Skin of body (tissue), 2 donors: ENCODE measurements around the gene TSSC4. TPM values are rescaled to one million over a fixed set of nuclear protein-coding genes. Genes with fewer than 3 reads are reported as not detected.

Experiments
- DNase-seq: peaks from one replicate; lab custom pipeline; 2025; lab: John Stamatoyannopoulos, UW
- total RNA-seq: library from RNA; depleted of rRNA; stranded (reverse); fragments of >200 nt; gene quantifications from one replicate; pipeline ENCODE4 v1.2.3, GENCODE V29; 2014

The TSSC4 gene
- total RNA-seq, 1 donor from 2014 or later = 18.1 TPM

DNA sequence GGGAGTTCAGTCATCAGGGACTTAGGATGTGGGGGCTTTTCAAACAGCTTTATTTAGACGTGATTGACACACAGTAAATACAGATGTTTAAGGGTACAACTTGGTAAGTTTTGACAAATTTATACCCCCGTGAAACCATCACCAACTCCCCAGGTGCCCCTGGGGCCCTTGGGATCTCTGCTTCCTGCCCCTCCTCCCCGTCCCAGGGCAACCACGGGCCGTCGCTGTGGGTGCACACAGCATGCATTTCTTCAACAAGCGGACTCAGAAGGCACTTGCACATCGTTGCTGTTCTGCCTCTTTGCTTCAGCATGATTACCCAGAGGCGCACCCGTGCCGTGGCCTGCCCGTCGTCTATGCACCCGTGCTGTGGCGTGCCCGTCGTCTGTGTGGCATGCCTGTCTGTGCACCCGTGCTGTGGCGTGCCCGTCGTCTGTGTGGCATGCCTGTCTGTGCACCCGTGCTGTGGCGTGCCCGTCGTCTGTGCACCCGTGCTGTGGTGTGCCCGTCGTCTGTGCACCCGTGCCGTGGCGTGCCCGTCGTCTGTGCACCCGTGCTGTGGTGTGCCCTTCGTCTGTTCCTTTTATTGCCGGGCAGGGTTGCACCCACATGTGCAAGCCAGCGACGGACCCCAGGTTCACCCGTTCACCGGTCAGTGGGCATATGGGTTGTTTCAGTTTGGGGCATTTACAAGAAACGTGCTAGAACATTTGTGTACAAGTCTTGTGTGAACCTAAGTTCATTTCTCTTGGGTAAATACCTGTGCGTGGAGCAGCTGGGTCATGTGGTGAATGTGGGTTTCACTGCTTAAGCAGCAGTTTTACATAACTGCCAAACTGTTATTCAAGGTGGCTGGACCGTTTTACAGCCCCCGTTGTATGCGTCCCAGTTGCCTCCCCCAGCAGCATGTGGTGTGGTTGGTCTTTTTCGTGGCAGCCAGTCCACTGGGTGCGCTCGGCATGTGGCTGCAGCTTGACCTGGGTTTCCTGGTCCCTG is 15.1 kb upstream of the TSSC4 start:
- DNase-seq = no peak

DNA sequence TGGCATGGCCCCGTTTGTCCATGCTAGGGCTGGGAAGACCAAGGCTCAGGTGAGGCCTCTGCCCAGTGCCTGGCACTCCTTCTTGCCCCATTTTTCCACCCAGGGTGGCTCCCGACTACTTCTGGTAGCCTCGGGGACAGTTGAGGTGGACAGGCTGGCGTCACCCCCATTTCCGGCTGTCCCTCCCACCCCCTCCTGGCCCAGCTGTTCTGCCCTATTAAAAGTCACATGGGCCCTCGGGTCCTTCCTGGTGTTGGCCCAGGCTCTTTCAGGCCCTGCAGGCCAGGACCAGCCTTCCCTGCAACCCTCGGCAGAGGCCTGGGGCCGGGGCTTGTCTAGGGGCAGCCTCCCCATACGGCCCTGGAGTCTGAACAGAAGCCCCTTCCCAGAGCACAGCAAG is 14.0 kb upstream of the TSSC4 start:
- DNase-seq = no peak

DNA sequence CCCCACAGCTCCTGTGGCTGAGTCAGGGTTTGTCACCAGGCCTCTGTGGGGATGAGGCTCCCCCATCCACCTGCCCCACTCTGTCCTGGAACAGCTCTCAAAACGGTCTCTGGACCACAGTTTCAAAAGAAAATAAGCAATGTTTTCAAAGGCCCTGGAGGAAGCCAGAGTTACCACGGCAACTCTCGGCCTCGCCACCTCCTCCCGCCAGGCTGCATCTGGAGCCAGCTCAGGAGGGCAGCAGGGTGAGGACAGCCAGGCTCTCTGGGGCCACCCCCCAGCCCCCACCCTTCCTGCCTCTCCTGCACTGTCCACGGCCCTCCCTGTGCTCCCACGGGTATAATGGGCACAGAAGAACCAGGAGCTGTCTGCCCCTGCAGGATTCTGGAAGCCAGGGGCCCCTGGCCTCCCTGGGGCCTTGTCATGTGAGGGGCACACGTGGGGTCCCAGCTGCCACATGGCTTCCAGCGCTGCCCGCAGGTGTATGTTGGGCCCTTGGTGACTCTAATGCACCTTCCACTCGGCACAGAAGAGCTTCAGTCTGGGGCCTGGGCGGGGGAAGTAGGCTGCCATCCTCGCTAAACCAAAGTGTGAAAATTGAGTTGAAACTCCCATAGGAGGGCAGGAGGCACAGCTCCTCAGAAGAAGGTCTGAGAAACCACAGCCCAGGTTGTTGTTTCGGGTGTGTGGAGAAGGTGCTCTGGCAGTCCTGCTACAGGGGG is 13.1 kb upstream of the TSSC4 start:
- no peak for DNase-seq

DNA sequence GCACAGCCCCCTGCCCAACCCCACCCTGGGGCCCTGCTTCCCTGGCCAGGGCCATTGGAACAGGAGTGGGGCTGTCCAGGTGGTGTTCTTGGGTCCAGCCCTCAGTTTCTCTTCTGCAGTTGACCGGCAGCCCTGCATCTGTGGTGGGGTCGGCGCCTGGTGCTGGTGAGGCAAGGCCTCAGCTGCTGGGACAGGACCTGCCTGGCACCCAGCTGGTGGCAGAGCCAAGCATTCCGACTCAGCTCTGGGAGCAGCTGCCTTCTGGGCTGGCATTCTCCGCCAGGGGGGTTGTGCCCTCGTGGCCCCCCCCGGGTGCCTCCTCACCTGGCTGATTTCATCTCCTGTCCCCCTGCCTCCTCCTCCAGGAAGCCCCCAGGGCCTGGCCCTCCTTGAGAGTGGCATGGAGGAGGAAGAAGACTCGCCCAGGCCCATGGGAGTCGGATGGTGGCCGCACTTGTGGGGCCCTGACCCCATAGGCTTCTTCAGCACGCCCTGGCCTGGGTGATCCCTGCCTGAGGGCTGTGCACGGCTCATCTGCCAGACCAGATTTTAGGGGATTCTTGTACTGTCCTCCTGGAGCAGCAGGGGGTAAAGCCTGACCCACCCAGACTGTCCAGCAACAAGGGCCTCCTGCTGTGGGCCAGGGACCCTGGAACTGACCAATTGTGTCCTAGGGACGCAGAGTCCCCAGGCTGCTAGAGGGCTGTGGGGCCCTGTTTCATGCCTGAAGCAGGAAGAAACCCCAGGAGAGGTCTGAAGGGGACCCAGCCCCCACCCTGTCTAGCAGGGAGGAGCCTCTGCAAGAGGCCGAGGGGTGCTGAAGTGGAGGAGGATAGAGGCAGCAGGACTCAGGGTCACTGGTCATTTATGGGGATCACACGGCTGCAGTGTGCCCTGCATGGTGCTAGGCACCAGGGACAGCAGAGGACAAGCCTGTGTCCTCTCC is 11.8 kb upstream of the TSSC4 start:
- no peak for DNase-seq

DNA sequence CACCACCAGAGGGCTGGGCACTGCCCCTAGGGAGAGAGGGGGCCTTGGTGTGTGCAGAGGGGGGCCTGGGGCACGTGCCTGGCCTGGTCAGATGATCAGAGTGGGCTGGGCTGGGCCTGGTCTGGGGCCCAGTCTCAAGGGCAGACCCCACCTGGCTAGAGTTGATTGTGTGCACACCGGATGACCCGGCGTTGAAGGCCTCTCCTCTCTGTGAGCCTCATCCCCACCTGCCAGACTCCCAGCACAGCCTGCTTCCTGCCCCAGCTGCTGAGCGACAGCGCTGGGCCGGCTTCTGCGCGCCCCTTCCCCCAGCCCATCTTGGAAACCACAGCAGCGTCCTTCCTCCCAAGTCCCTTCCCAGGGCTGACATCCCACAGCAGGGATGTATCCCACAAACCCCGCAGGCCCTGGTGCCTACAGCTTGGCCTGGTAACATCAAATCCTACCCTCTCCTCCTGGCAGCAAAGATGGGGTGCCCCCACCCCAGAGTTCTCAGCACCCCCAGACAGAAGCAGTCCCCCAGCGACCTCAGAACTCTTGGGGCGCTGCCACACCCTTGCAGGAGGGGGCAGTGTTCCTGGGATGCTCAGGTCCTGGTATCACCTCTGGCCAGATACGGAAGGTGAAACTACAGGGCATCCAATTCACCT is 11.0 kb upstream of the TSSC4 start:
- DNase-seq = no peak

DNA sequence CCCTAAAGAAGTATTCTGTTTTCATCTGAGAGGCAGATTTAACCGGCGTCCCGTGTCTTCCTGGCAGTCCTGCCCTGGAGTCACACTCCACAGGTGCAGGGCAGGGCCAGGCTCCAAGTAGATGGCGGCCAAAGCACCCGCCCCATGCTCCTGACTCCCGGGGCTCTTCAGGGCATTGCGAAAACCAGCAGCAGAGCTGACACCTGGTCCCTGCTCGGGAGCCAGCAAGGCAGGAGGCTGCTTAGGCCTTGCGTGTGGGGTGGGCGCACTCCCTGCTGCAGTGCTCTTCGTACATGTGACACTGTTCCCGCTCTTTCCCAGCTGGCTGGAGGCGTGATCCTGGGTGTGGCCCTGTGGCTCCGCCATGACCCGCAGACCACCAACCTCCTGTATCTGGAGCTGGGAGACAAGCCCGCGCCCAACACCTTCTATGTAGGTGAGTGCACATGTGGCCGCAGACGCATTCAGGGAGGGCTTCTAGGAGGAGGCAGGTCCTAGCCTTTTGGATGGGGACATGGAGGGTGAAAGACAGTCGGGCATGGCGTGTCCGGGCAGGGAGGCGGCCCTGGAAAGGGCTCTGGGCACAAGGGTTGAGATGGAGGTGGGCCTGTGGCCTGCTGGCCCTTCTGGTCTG is 10.3 kb upstream of the TSSC4 start:
- no peak for DNase-seq

DNA sequence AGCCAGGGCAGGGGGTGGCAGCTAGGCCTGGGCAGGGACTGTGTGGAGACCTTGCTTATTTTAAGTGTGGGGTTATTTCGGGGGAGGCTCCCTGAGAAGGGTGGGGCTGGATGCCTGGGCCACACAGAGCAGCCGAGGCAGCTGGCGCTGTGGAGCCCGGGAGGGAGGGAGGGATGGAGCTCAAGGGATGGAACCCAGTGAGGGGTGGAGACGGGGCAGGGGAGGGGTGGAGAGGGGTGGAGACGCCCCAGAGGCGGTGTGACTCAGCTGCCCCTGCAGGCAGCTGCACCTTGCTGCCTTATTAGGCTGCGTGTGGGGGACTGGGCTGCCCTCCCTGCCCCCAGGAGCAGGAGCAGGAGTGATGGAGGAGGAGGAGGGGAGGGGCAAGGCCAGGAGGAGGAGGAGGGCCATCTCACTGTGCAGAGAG is 9.8 kb upstream of the TSSC4 start:
- DNase-seq = no peak

DNA sequence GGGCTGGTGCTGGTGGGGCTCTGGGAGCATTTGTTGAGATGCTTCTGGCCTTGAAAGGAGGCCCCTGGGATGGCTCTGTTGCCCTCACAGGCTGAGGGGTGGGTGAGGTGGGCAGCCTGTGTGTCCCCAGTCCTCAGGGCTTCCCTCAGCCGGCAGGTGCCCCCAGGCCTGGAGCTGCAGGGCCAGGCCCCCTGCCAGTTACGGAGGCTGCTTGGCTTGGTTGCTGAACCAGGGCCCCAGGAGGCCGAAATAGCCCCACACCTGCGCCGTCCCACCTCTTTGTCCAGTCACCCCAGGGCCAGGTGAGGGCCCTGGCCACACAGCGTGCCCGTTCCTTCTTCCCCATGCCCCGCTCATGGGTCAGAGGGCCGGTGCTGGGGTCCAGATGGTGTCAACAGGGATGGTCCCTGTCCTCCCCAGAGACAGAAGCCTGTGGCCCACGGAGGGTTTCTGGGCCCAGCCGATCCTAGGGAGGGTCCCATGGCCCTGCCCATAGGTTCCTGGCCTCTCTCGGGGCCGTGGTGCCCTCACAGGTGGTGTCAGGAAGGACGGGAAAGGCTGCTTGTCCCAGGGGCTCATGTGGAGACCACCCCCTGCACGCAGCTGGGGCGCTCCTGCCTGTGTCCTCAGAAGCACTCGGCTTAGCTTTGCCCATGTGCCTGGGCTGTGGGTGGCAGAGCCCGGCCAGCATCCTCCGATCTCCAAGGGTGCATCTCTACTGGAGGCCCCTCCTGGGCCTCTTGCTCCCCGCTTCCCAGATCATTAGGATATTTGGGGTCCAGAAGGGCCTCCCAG is 9.2 kb upstream of the TSSC4 start:
- no peak for DNase-seq

DNA sequence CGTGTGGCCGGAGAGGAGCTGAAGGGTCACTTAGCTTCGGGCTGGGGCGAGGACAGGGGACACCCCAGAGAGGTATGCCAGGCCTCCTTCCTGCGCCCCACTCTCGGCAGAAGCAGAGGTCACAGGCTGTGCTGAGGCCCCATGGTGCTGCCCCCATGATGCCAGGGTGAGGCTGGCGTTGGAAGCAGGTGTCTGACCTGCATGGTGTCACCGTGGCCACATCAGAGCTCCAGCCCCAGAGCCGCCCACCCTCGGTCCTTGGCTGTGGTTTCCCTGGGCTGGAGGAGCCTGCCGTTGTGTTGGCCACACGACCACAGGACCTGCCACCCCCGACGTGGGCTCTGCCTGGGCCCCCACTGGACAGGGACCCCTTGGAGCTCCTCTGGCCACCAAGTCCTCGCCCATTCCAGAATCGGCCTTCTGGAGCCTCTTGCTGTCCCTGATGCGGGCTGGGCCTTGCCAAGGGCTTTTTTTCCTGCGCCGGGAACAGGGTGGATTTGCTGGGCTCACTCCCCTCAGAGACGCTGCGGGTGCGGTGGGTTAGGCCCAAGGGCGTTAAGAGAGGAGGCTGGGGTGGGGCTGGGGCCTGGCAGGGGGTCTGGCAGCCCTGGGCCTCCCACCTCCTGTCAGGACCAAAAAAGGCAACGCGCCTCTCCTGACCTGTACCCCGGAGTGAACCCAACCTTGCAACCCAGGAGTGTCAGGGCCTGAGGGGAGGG is 8.2 kb upstream of the TSSC4 start:
- no peak for DNase-seq

DNA sequence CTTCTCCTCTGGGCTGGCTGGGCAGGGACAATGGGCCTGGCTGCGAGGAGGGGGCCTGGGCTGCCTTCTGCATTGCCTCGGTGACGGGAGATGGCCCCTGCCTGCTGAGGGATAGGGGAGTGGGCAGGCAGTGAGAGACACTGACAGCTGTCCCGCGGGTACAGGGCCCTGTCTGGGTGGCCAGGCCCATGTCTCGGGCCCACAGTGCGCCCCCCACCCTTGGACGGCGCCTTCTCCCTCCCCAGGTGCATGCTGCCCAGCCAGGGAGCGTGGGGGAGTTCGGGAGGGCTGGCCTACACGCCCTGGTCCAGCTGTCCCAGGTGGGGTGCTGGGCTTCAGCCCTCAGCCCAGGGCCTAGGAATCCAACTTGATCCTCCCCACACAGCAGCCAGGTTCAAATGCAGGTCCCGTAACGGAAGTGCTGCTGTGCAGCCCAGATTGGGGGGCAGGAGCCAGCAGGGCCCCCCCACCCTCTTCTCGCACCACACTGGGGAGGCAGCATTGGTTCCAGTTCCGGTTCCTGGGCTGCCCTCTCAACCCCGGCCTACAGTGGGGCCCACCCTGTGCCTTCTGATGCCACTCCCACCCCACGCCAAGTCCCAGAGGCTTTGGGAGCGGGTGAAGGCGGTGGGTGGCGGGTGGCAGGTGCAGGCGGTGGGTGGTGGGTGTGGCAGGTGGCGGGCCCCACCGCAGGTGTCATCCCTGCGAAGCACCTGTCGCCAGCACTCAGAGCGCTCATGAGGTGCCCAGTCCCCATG is 7.3 kb upstream of the TSSC4 start:
- no peak for DNase-seq

DNA sequence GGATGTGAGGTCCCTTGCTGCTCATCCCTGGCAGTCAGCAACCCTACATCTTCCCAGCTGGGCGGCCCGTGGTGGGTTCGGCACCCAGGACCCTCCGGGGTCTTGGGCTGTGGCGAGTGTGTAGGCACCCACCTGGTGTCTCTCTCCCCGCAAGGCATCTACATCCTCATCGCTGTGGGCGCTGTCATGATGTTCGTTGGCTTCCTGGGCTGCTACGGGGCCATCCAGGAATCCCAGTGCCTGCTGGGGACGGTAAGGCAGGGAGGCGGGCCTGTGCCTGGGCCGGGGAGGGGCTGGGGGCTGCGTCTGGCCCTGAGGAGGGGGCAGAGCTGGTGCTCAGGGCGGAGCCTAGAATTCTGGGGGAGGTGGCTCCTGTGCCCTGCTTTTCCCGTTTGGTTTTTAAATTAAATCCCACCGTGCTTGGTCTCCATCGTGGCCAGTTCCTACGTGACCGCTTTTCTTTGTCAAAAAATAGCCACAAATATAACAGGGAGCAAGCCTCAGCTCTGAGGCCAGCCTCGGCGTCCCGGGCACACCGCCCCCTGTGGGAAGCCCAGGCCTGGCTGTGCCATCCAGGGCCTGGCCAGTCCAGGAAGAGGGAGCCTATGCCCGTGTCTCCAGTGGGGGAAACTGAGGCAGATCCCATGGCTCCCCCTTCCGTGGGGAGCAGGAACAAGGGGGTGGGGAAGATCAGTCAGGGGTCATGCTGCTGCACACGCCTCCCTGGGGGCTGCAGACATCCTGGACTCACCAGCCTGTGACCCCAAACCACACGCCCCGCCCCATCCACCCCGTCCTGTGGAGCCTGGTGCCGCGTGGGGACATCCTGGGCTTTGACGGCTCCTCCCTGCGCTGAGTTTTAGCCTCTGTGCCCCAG is 6.4 kb upstream of the TSSC4 start:
- DNase-seq = no peak

DNA sequence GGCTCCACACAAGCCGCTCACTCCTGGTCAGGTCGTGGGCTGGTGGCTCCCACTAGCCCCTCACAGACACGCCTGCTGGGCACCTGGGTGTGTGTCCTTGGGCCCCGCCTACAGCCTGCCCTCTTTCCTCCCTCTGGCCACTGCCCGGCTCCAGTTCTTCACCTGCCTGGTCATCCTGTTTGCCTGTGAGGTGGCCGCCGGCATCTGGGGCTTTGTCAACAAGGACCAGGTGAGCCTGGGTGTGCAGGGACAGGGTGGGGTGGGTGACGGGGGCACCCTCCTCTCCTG is 5.8 kb upstream of the TSSC4 start:
- no peak for DNase-seq

DNA sequence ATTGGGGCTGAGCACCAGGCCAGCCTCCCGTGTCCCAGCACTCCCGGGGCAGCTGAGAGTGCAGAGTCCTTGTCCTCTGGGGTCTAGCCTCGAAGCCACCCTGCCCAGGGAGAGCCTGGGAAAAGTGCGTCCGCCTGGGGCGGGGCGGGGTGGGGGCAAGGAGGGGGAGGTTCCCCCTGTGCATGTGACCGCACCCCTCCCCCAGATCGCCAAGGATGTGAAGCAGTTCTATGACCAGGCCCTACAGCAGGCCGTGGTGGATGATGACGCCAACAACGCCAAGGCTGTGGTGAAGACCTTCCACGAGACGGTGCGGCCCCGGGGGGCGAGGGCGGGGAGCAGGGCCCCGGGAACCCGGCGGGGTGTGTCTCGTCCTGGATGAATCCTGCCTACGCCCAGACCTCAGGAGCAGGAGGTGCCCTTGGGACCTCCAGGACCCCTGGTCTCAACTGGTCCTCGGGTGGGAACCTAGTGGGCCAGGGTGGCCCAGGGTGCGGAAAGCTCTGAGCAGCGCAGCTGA is 5.3 kb upstream of the TSSC4 start:
- no peak for DNase-seq

DNA sequence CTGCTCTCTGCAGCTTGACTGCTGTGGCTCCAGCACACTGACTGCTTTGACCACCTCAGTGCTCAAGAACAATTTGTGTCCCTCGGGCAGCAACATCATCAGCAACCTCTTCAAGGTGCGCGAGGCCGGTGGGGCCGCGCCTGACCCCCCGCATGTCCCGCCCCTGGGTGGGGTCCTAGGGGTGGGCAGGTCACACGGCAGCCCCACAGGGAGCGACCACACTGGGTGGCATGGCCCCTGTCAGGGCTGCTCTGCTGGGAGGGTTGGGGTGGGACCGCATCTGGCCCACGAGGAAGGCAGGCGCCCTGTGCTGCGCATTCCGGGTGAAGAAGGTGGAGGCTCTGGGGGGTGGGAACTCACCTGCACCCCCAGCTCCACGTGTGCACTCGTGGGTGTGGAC is 4.7 kb upstream of the TSSC4 start:
- DNase-seq = no peak

DNA sequence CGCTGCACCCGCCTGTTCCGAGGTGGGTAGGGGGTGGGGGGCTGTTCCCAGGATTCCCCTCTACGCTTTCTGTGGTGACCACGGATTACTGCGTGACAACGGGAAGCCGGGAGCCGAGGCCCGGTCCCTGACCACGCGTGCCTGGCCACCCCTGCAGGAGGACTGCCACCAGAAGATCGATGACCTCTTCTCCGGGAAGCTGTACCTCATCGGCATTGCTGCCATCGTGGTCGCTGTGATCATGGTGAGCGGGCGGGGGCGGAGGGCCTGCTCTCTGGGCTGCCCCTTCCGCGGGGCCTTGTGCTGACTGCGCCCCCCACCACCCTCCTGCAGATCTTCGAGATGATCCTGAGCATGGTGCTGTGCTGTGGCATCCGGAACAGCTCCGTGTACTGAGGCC is 4.1 kb upstream of the TSSC4 start:
- no peak for DNase-seq

DNA sequence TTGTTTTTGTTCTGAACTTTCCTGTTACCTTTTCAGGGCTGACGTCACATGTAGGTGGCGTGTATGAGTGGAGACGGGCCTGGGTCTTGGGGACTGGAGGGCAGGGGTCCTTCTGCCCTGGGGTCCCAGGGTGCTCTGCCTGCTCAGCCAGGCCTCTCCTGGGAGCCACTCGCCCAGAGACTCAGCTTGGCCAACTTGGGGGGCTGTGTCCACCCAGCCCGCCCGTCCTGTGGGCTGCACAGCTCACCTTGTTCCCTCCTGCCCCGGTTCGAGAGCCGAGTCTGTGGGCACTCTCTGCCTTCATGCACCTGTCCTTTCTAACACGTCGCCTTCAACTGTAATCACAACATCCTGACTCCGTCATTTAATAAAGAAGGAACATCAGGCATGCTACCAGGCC is 3.5 kb upstream of the TSSC4 start:
- DNase-seq = no peak

DNA sequence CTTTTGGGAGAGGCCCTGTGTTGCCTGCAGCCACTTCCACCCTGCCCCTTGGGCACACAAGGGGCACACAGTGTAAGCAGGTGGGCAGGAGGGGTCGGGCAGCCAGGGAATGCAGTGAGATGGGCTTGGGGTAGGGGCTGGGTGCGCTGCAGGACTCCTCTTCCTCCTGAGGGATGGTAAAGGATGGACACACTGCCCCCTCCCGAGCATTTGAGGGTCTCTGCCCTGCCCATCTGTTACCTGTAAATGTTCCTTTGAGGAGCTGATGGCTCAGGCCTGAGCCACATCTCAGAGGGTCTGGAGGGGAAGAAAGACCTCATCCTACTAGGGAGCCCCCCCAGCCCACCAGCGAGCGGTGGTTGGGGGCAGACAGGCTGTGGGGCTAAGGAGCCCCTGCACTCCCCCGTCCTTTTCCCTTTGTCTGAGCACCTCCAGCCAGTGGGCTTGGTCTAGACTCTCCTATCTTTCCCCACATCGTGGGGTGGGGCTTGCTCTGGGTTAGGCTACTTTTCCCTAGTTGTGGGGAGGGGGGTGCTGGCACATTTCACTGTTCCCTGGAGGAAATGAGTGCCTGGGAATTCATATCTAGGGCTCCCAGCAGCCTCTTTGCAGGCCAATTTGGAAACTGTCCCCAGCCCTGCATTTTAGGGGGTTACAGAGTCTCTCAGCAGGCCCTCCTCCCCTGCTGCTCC is 1.7 kb upstream of the TSSC4 start:
- DNase-seq = no peak
